ENCODE data around the gene THNSL1.

Gene THNSL1

DNA sequence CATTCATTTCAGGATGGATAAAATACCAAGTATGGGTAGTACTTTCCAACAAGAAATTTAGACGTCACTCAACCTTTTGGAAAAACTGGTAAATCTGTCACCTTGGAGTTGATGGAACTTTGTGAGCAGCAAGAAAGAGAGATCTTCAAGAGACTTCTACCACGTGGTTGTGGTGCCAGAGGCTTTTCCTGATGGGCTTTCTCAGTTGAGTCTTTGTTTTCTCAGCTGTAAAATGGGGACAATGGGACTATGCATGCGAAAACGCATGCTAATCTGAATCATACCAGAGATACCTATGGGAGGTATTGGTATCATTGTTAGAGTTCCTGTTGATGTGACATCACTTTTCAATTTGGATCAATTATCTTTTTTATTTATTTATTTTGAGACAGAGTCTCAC lies 59.4 kb downstream of the THNSL1 start:
- no peak overlapping the region for H3K27ac ChIP-seq
- intact Hi-C loops (cut with DNase I; ENCODE audit: low total_unique reads) = no loop called here
- H3K4me1 ChIP-seq = peaks cover 0 to 5% (median 2%) of the 10 kb centered on the region in 4 donors
- no peak overlapping the region for H3K4me3 ChIP-seq
- no peak for DNase-seq
- no peaks in the 10 kb centered on the region for H3K27me3 ChIP-seq
- H3K36me3 ChIP-seq = no peaks in the 10 kb centered on the region
- TF ChIP-seq, protein P1, sequence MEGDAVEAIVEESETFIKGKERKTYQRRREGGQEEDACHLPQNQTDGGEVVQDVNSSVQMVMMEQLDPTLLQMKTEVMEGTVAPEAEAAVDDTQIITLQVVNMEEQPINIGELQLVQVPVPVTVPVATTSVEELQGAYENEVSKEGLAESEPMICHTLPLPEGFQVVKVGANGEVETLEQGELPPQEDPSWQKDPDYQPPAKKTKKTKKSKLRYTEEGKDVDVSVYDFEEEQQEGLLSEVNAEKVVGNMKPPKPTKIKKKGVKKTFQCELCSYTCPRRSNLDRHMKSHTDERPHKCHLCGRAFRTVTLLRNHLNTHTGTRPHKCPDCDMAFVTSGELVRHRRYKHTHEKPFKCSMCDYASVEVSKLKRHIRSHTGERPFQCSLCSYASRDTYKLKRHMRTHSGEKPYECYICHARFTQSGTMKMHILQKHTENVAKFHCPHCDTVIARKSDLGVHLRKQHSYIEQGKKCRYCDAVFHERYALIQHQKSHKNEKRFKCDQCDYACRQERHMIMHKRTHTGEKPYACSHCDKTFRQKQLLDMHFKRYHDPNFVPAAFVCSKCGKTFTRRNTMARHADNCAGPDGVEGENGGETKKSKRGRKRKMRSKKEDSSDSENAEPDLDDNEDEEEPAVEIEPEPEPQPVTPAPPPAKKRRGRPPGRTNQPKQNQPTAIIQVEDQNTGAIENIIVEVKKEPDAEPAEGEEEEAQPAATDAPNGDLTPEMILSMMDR (IDR thresholded peaks at IDR 0.05) = no peak
- H3K9me3 ChIP-seq = no peaks in the 10 kb centered on the region
